IMR-90 (cell line): Measurements from ENCODE around the gene EIF4A2. TPM values are rescaled to one million over a fixed set of nuclear protein-coding genes. Genes with fewer than 3 reads are reported as not detected.

Source experiments
- ATAC-seq: fragments of 200-7000 bp; cut with Tn5 transposase; 2 replicates; pipeline ENCODE4 v1.9.1; 2020; ENCODE audit warnings: low read depth, mild to moderate bottlenecking, moderate library complexity
- BruUV-seq: library from RNA; stranded (reverse); fragments of 400-500 nt; replicated peaks from 2 replicates; lab custom pipeline; 2021; lab: Mats Ljungman, UMichigan
- CTCF ChIA-PET: fragments of 300-600 bp; formaldehyde crosslinking; extraction: SDS; loops from one replicate; lab custom pipeline; 2021; ENCODE audit warnings: antibody characterized with exemption; lab: Yijun Ruan, JAX
- POLR2A ChIA-PET: fragments of 300-600 bp; sonication (Branson Sonifier 250); formaldehyde crosslinking; loops from one replicate; lab custom pipeline; 2022; ENCODE audit warnings: antibody characterized with exemption; ENCODE audit not compliant: unreplicated experiment; lab: Charles Lee
- DNase-seq: peaks from one replicate; pipeline ENCODE4 v3.0.0; 2013
- H2AFZ ChIP-seq: replicated peaks from 2 replicates; pipeline ENCODE3; 2013; ENCODE audit warnings: low read length, mild to moderate bottlenecking; ENCODE audit not compliant: poor library complexity
- H2AK5ac ChIP-seq: 2 replicates; pipeline ENCODE4 v1.6.1; 2013; ENCODE audit warnings: low read depth, low read length, inconsistent platforms
- H2AK9ac ChIP-seq: replicated peaks from 2 replicates; pipeline ENCODE3; 2013; ENCODE audit warnings: mild to moderate bottlenecking, low read depth, low read length, moderate library complexity; ENCODE audit not compliant: poor library complexity
- H2BK120ac ChIP-seq: 2 replicates; pipeline ENCODE4 v1.6.1; 2013; ENCODE audit warnings: low read depth, low read length, inconsistent platforms
- H2BK15ac ChIP-seq: 3 replicates; pipeline ENCODE4 v1.6.1; 2013; ENCODE audit warnings: low read depth, low read length, inconsistent platforms
- H2BK20ac ChIP-seq: 2 replicates; pipeline ENCODE4 v1.6.1; 2013; ENCODE audit warnings: low read depth, mild to moderate bottlenecking, inconsistent platforms, low read length, moderate library complexity
- H2BK5ac ChIP-seq: 2 replicates; pipeline ENCODE4 v1.6.1; 2013; ENCODE audit warnings: mild to moderate bottlenecking, low read depth, low read length, inconsistent platforms; ENCODE audit not compliant: poor library complexity, severe bottlenecking
- H3K14ac ChIP-seq: replicated peaks from 2 replicates; pipeline ENCODE4 v1.6.1; 2013; ENCODE audit warnings: low read depth, low read length, inconsistent platforms
- H3K18ac ChIP-seq: 2 replicates; pipeline ENCODE4 v1.6.1; 2013; ENCODE audit warnings: low read depth, low read length, control low read depth
- H3K23ac ChIP-seq: 2 replicates; pipeline ENCODE4 v1.6.1; 2013; ENCODE audit warnings: low read depth, low read length, inconsistent platforms
- H3K27ac ChIP-seq: 2 replicates; pipeline ENCODE4 v1.5.1; 2013; ENCODE audit warnings: mild to moderate bottlenecking, control low read depth, low read length; ENCODE audit not compliant: insufficient read depth
- H3K27me3 ChIP-seq: 2 replicates; pipeline ENCODE4 v1.6.1; 2013; ENCODE audit warnings: low read length; ENCODE audit not compliant: control insufficient read depth, insufficient read depth
- H3K36me3 ChIP-seq: 2 replicates; pipeline ENCODE4 v1.6.1; 2013; ENCODE audit warnings: low read length, mixed read lengths; ENCODE audit not compliant: control insufficient read depth, insufficient read depth
- H3K4ac ChIP-seq: 2 replicates; pipeline ENCODE4 v1.6.1; 2013; ENCODE audit warnings: low read depth, low read length, inconsistent platforms
- H3K4me1 ChIP-seq: 2 replicates; pipeline ENCODE4 v1.6.1; 2013; ENCODE audit warnings: low read length, mixed read lengths; ENCODE audit not compliant: control insufficient read depth, insufficient read depth
- H3K4me2 ChIP-seq: 2 replicates; pipeline ENCODE4 v1.6.1; 2013; ENCODE audit warnings: low read depth, mild to moderate bottlenecking, control low read depth, low read length, moderate library complexity
- H3K4me3 ChIP-seq: 2 replicates; pipeline ENCODE4 v1.5.1; 2013; ENCODE audit warnings: low read depth, mild to moderate bottlenecking, control low read depth, low read length, moderate library complexity; ENCODE audit not compliant: insufficient read depth
- H3K56ac ChIP-seq: 2 replicates; pipeline ENCODE4 v1.6.1; 2013; ENCODE audit warnings: low read length, inconsistent platforms; ENCODE audit not compliant: insufficient read depth; ENCODE audit errors: extremely low read depth
- H3K79me1 ChIP-seq, 2 experiments: 2 replicates each; pipeline ENCODE4 v1.6.1; 2013; ENCODE audit warnings: low read length in 2 of 2, inconsistent platforms in 1 of 2, low read depth in 1 of 2
- H3K9ac ChIP-seq: 2 replicates; pipeline ENCODE4 v1.6.1; 2013; ENCODE audit warnings: low read depth, low read length, control low read depth
- H3K9me1 ChIP-seq: 2 replicates; pipeline ENCODE4 v1.6.1; 2013; ENCODE audit warnings: low read length, inconsistent platforms; ENCODE audit not compliant: insufficient read depth
- H3K9me3 ChIP-seq: 2 replicates; pipeline ENCODE4 v1.6.1; 2013; ENCODE audit warnings: low read length; ENCODE audit not compliant: control insufficient read depth, insufficient read depth
- H4K20me1 ChIP-seq: 2 replicates; pipeline ENCODE4 v1.6.1; 2013; ENCODE audit warnings: low read length, inconsistent platforms; ENCODE audit not compliant: insufficient read depth
- H4K5ac ChIP-seq: 2 replicates; pipeline ENCODE4 v1.6.1; 2013; ENCODE audit warnings: mild to moderate bottlenecking, low read depth, low read length, control low read depth
- H4K8ac ChIP-seq, 2 experiments: 2 replicates each; pipeline ENCODE4 v1.6.1; 2013; ENCODE audit warnings: low read depth in 2 of 2, low read length in 2 of 2, control low read depth in 1 of 2, inconsistent platforms in 1 of 2
- H4K91ac ChIP-seq: 2 replicates; pipeline ENCODE4 v1.6.1; 2013; ENCODE audit warnings: low read depth, low read length, inconsistent platforms; ENCODE audit not compliant: insufficient read depth
- FOS ChIP-seq: fragments of 150-350 bp; IDR thresholded peaks from 2 replicates; pipeline ENCODE4 v1.6.1; 2016; ENCODE audit warnings: low read depth, low read length
- MXI1 ChIP-seq: IDR thresholded peaks from 2 replicates; pipeline ENCODE4 v1.6.1; 2012; ENCODE audit warnings: low read depth, mild to moderate bottlenecking, low read length, moderate library complexity, borderline replicate concordance
- POLR2A ChIP-seq: IDR thresholded peaks from 2 replicates; pipeline ENCODE4 v1.6.1; 2012; ENCODE audit warnings: mild to moderate bottlenecking, low read depth, low read length
- WGBS, 2 experiments: methylation state at CpG; one replicate each; pipeline versions ENCODE4 v1.1.5 to v1.1.7; 2013; ENCODE audit warnings: missing lambda C conversion rate in 2 of 2; ENCODE audit not compliant: insufficient read length in 1 of 2; ENCODE audit errors: extremely low coverage in 2 of 2; 5-methylcytosine and 5-hydroxymethylcytosine counted together
- dilution Hi-C: fragments of 300-500 bp; cut with HindIII; formaldehyde crosslinking; loops from one replicate; pipeline ENCODE4 v1.14.3; 2018; ENCODE audit warnings: low sequenced_read_pairs; ENCODE audit not compliant: unreplicated experiment
- in situ Hi-C: fragments of 300-500 bp; cut with MboI; formaldehyde crosslinking; loops from 3 replicates; pipeline ENCODE4 v1.14.3; 2019; ENCODE audit warnings: low sequenced_read_pairs, inconsistent platforms, mixed read lengths
- intact Hi-C: fragments of 100-400 bp; cut with micrococcal nuclease; formaldehyde crosslinking; loops from 2 replicates; pipeline ENCODE4 v1.10.0; 2022
- polyA plus RNA-seq, 3 experiments: library from polyadenylated mRNA; depleted of rRNA; stranded (reverse); fragments of >200 nt; gene quantifications; 2 replicates each; pipeline ENCODE4 v1.2.3, GENCODE V29; 2012; ENCODE audit warnings: low replicate concordance in 1 of 3
- total RNA-seq: library from RNA; depleted of rRNA; stranded (reverse); fragments of >200 nt; gene quantifications from 2 replicates; pipeline ENCODE4 v1.2.3, GENCODE V29; 2012

Gene EIF4A2
- total and polyA plus RNA-seq, 2 of the 4 experiments (the other 2 are of a cell fraction) = 310 to 320 TPM

DNA sequence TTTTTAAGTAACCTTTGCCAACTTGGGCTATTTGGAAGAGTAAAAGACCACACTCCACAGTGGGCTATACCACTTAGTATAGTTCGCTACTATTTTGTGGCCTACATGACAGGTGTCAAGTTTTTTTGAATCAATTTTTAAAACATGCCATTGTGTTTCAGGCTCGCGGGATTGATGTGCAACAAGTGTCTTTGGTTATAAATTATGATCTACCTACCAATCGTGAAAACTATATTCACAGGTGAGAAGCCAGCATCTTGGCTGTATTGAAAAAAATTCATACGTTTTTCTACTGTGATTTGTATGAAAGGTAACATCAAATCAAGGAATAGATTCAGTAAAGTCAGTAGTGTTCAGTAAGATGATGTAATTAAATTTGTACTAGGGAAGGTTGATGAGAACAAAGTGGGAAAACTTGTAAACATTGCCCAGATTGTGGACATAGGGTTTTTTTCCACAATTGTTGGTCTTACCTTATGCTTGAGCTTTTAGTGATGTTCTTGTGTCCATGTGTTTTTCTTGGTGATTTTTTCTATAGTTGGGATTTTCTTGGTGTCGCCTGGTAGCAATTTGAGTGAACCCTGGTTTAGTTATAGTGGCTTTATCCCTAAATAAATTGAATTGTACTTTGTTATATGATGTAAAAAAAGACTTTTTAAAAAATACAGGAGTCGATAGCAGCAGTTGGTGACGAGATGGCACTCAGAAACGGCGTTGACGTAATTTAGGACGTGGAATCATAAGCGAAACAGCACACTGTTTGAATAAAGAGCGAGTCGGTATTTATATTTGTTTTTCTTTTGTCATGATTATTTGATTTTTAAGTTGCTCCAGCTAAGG is 4.5 kb downstream of the EIF4A2 start:
- 94% methylated on average over 6 of the region's 15 CpGs; no CpG with 5 or more reads in 1 of the 2 experiments for WGBS, 2 experiments
- Histone ChIP-seq H2BK5ac (no peak overlapping the region), H3K18ac (no peak overlapping the region), H2AFZ (no peak overlapping the region), H4K20me1 (peaks cover 78% of the 10 kb centered on the region), H3K14ac (no peak overlapping the region), H3K4ac (no peak overlapping the region), H3K79me1 (peaks cover 4 to 27% of the 10 kb centered on the region in 2 experiments; a peak in 3 of 4 replicates), H2AK9ac (no peak overlapping the region), H2AK5ac (no peak overlapping the region), H3K36me3 (peaks cover 49% of the 10 kb centered on the region), H4K8ac (no peak overlapping the region), H3K9ac (no peak overlapping the region), H3K23ac (no peak overlapping the region), H3K56ac (no peak overlapping the region), H4K5ac (no peak overlapping the region), H3K4me1 (no peaks in the 10 kb centered on the region; the same call in 1 of the 2 replicates), H4K91ac (no peak overlapping the region), H3K4me2 (no peak overlapping the region), H3K27ac (no peak overlapping the region), H3K9me1 (no peaks in the 10 kb centered on the region), H2BK20ac (no peak overlapping the region), H3K4me3 (no peak overlapping the region), H3K27me3 (no peaks in the 10 kb centered on the region), H2BK15ac (no peak overlapping the region), H2BK120ac (no peak overlapping the region), H3K9me3 (no peaks in the 10 kb centered on the region)
- intact Hi-C loops = loop anchor here (10.0 kb wide), 2 partner anchors 213 to 683 kb away; partner anchors contain the start of genes DNAJB11 and ETV5
- TF ChIP-seq FOS = no peak
- TF ChIP-seq MXI1 = no peak
- TF ChIP-seq POLR2A = 0 out of 2 replicates have a peak, but pooled peaks have one; percentile 17
- in situ Hi-C loops = no loop called here
- POLR2A ChIA-PET = no interaction called here
- no TSS peak for BruUV-seq
- no peak for ATAC-seq
- CTCF ChIA-PET = no interaction called here
- dilution Hi-C loops = no loop called here
- no peak for DNase-seq
